T-cell (primary cell): ENCODE measurements around the gene MRPL17. TPM values are rescaled to one million over a fixed set of nuclear protein-coding genes. Genes with fewer than 3 reads are reported as not detected.

Source experiments
- ATAC-seq, 4 experiments: fragments of 200-7000 bp in 3 of 4; fragments of 150-1000 bp in 1 of 4; cut with Tn5 transposase; replicated peaks in 1 of 4; 1 replicate in 3 of 4; 2 replicates in 1 of 4; pipeline ENCODE4 v1.10.0; 2021; ENCODE audit warnings: moderate library complexity in 3 of 4, mild to moderate bottlenecking in 2 of 4, moderate number of reproducible peaks in 1 of 4
- CTCF ChIA-PET, 2 donors: fragments of 300-600 bp; sonication (Branson Sonifier 250); formaldehyde crosslinking; loops; one replicate each; lab custom pipeline; 2022; ENCODE audit warnings: antibody characterized with exemption in 2 of 2; lab: Charles Lee
- POLR2A ChIA-PET, 2 donors: fragments of 300-600 bp; sonication (Branson Sonifier 250); formaldehyde crosslinking; loops; one replicate each; lab custom pipeline; 2022; ENCODE audit warnings: antibody characterized with exemption in 2 of 2; lab: Charles Lee
- DNase-seq, 35 experiments: peaks; one replicate each; pipeline versions ENCODE4 v3.0.0 to v3.0.0-alpha.2; 2013 to 2023
- H3K27ac ChIP-seq: one replicate; pipeline ENCODE4 v1.5.1; 2013; ENCODE audit warnings: low read length
- H3K27me3 ChIP-seq, 2 experiments: replicated peaks in 1 of 2; 1 replicate in 1 of 2; 2 replicates in 1 of 2; pipeline versions ENCODE4 v1.6.1 to v1.7.0; 2013; ENCODE audit warnings: low read length in 1 of 2, mixed read lengths in 1 of 2; ENCODE audit not compliant: control insufficient read depth in 2 of 2, insufficient read depth in 2 of 2; ENCODE audit errors: extremely low read depth in 1 of 2
- H3K36me3 ChIP-seq, 2 donors: 1 replicate in 1 of 2; 2 replicates in 1 of 2; pipeline versions ENCODE4 v1.6.1 to v1.7.0; 2013; ENCODE audit warnings: low read length in 1 of 2; ENCODE audit not compliant: control insufficient read depth in 2 of 2, insufficient read depth in 1 of 2; ENCODE audit errors: extremely low read depth in 1 of 2
- H3K4me1 ChIP-seq, 2 experiments: 1 replicate in 1 of 2; 2 replicates in 1 of 2; pipeline versions ENCODE4 v1.6.1 to v1.7.0; 2013; ENCODE audit warnings: low read length in 2 of 2, mixed read lengths in 1 of 2; ENCODE audit not compliant: insufficient read depth in 2 of 2, control insufficient read depth in 1 of 2; ENCODE audit errors: extremely low read depth in 1 of 2
- H3K4me3 ChIP-seq, 2 donors: 1 replicate in 1 of 2; 2 replicates in 1 of 2; pipeline versions ENCODE4 v1.5.1 to v1.7.0; 2013; ENCODE audit warnings: mild to moderate bottlenecking in 2 of 2, low read length in 1 of 2, moderate library complexity in 1 of 2; ENCODE audit not compliant: control insufficient read depth in 1 of 2; ENCODE audit errors: extremely low read depth in 1 of 2
- H3K9me3 ChIP-seq: 2 replicates; pipeline ENCODE4 v1.7.0; 2013
- H3K27ac Mint-ChIP-seq, 2 donors: one replicate each; pipeline ENCODE4 v1.8.0; 2020 to 2021; ENCODE audit warnings: mild to moderate bottlenecking in 2 of 2, mixed read lengths in 2 of 2
- H3K27me3 Mint-ChIP-seq, 2 donors: one replicate each; pipeline ENCODE4 v1.8.0; 2021 to 2022; ENCODE audit warnings: mixed read lengths in 2 of 2
- H3K36me3 Mint-ChIP-seq: one replicate; pipeline ENCODE4 v1.8.0; 2021; ENCODE audit warnings: mixed read lengths
- H3K4me1 Mint-ChIP-seq, 3 donors: one replicate each; pipeline ENCODE4 v1.8.0; 2020 to 2022; ENCODE audit warnings: mixed read lengths in 3 of 3, mild to moderate bottlenecking in 1 of 3
- H3K4me3 Mint-ChIP-seq, 3 donors: one replicate each; pipeline ENCODE4 v1.8.0; 2020 to 2022; ENCODE audit warnings: mild to moderate bottlenecking in 3 of 3, mixed read lengths in 3 of 3, moderate library complexity in 3 of 3
- H3K9me3 Mint-ChIP-seq, 3 donors: one replicate each; pipeline ENCODE4 v1.8.0; 2020 to 2022; ENCODE audit warnings: mixed read lengths in 3 of 3
- WGBS: methylation state at CpG from one replicate; pipeline ENCODE4 v1.1.5; 2013; ENCODE audit warnings: missing lambda C conversion rate; ENCODE audit not compliant: insufficient coverage; 5-methylcytosine and 5-hydroxymethylcytosine counted together
- total RNA-seq, 35 experiments: library from RNA in 6 of 35; stranded (reverse) in 6 of 35; fragments of 120-200 nt in 1 of 35; gene quantifications; one replicate each; pipeline versions ENCODE4 v1.2.1 to v1.2.4 and lab custom pipeline; 2013 to 2026

Gene MRPL17
- total RNA-seq, 5 donors from 2014 or later (not counting 1 experiment from before 2014, with no cell fraction given), result 12.1 to 33.1 (median 30.2) TPM

GRCh38 chr11:6646576-6646917 lies 36.6 kb downstream of the MRPL17 start:
- H3K4me1 Mint-ChIP-seq, result no peaks in the 10 kb centered on the region
- no peaks in the 10 kb centered on the region for H3K36me3 Mint-ChIP-seq
- Histone ChIP-seq H3K9me3 (no peaks in the 10 kb centered on the region), H3K27me3 (peaks cover 0 to 2% of the 10 kb centered on the region in 2 experiments), H3K4me1 (peaks cover 28 to 47% of the 10 kb centered on the region in 2 experiments), H3K27ac (peak overlapping the region; percentile 83), H3K4me3 (peak overlapping the region in 1 of 2 donors; percentile 7), H3K36me3 (no peaks in the 10 kb centered on the region)
- CTCF ChIA-PET, result interaction anchor here (0.6 to 1.2 kb wide), 3 partner anchors 21 to 54 kb away, joined by 3 to 4 read pairs (median 3); no protein-coding TSS in a partner anchor
- no peak overlapping the region for H3K4me3 Mint-ChIP-seq
- H3K27me3 Mint-ChIP-seq, result no peaks in the 10 kb centered on the region
- WGBS, result no CpG with 5 or more reads among the region's 3 CpGs
- no peak overlapping the region for H3K27ac Mint-ChIP-seq
- DNase-seq, result no peak
- no peak for ATAC-seq
- POLR2A ChIA-PET, result interaction anchor here in 1 of 2 donors (0.6 kb wide), 1 partner anchor 108 kb away, joined by 6 read pairs; no protein-coding TSS in a partner anchor
- H3K9me3 Mint-ChIP-seq, result no peaks in the 10 kb centered on the region

- H3K4me3 Mint-ChIP-seq, result no peak overlapping the region
- Histone ChIP-seq H3K27ac (peak overlapping the region; percentile 83), H3K9me3 (no peaks in the 10 kb centered on the region), H3K27me3 (peaks cover 0 to 7% of the 10 kb centered on the region in 2 experiments), H3K4me1 (peaks cover 26 to 47% of the 10 kb centered on the region in 2 experiments), H3K36me3 (no peaks in the 10 kb centered on the region), H3K4me3 (no peak overlapping the region)
- no peak overlapping the region for H3K27ac Mint-ChIP-seq
- ChIA-PET POLR2A (no interaction called here), CTCF (interaction anchor here in 1 of 2 donors (0.6 kb wide), 1 partner anchor 53 kb away, joined by 4 read pairs; no protein-coding TSS in a partner anchor)
- DNase-seq (no peak), ATAC-seq (no peak)
- no peaks in the 10 kb centered on the region for H3K4me1 Mint-ChIP-seq
- no peaks in the 10 kb centered on the region for H3K36me3 Mint-ChIP-seq
- no peaks in the 10 kb centered on the region for H3K9me3 Mint-ChIP-seq
- 84% methylated on average over 11 of the region's 12 CpGs for WGBS
- no peaks in the 10 kb centered on the region for H3K27me3 Mint-ChIP-seq
Measured at GRCh38 chr11:6646071-6646470, 37.1 kb downstream of the MRPL17 start.

DNA sequence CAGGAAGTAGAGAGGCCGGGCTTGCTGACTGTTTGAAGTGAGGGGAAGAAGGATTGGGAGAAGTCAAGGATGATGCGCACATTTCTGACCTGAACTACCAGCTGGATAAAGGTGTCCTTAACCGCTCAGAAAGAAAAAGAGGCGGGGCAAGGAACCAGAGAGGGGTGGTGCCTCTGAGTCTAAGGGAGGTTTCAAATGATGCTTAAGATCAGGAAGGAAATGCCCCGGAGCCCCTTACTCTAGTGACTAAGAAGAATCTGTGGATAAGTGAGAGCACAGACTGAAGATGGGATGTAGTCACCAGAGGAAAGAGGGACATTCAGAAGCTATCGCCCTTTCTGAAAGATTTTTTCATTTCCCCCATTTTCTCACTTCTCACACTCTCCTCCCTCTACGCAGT lies 40.2 kb downstream of the MRPL17 start:
- DNase-seq, result no peak
- no peaks in the 10 kb centered on the region for H3K27me3 Mint-ChIP-seq
- H3K4me3 Mint-ChIP-seq, result no peak overlapping the region
- Histone ChIP-seq H3K4me1 (peaks cover 20 to 43% of the 10 kb centered on the region in 2 experiments), H3K9me3 (no peaks in the 10 kb centered on the region), H3K27ac (no peak overlapping the region), H3K4me3 (no peak overlapping the region), H3K36me3 (peaks cover 2 to 4% of the 10 kb centered on the region in 2 donors), H3K27me3 (peaks cover 0 to 16% of the 10 kb centered on the region in 2 experiments)
- H3K4me1 Mint-ChIP-seq, result peaks cover 0 to 6% (median 0%) of the 10 kb centered on the region in 3 donors
- H3K36me3 Mint-ChIP-seq, result peaks cover 3% of the 10 kb centered on the region
- WGBS, result 64% methylated on average over 6 of the region's 7 CpGs
- POLR2A ChIA-PET, result no interaction called here
- H3K9me3 Mint-ChIP-seq, result no peaks in the 10 kb centered on the region
- CTCF ChIA-PET, result interaction anchor here in 1 of 2 donors (0.7 kb wide), 1 partner anchor 40 kb away, joined by 3 read pairs; the partner anchor contains the start of gene MRPL17
- ATAC-seq, result no peak
- no peak overlapping the region for H3K27ac Mint-ChIP-seq

- H3K36me3 Mint-ChIP-seq, result peaks cover 3% of the 10 kb centered on the region
- H3K27me3 ChIP-seq, result peaks cover 0 to 16% of the 10 kb centered on the region in 2 experiments
- peaks cover 2 to 4% of the 10 kb centered on the region in 2 donors for H3K36me3 ChIP-seq
- peaks cover 9 to 25% of the 10 kb centered on the region in 2 experiments for H3K4me1 ChIP-seq
- H3K27me3 Mint-ChIP-seq, result no peaks in the 10 kb centered on the region
- ChIA-PET POLR2A (no interaction called here), CTCF (no interaction called here)
- peaks cover 0 to 6% (median 0%) of the 10 kb centered on the region in 3 donors for H3K4me1 Mint-ChIP-seq
- H3K4me3 Mint-ChIP-seq, result no peak overlapping the region
- no peaks in the 10 kb centered on the region for H3K9me3 Mint-ChIP-seq
- WGBS, result 91% methylated on average over 25 of the region's 26 CpGs
- no peak overlapping the region for H3K27ac ChIP-seq
- no peak overlapping the region for H3K27ac Mint-ChIP-seq
- H3K4me3 ChIP-seq, result no peak overlapping the region
- DNase-seq (no peak), ATAC-seq (no peak)
- no peaks in the 10 kb centered on the region for H3K9me3 ChIP-seq
Measured at GRCh38 chr11:6640985-6641701, 42.0 kb downstream of the MRPL17 start.

DNA sequence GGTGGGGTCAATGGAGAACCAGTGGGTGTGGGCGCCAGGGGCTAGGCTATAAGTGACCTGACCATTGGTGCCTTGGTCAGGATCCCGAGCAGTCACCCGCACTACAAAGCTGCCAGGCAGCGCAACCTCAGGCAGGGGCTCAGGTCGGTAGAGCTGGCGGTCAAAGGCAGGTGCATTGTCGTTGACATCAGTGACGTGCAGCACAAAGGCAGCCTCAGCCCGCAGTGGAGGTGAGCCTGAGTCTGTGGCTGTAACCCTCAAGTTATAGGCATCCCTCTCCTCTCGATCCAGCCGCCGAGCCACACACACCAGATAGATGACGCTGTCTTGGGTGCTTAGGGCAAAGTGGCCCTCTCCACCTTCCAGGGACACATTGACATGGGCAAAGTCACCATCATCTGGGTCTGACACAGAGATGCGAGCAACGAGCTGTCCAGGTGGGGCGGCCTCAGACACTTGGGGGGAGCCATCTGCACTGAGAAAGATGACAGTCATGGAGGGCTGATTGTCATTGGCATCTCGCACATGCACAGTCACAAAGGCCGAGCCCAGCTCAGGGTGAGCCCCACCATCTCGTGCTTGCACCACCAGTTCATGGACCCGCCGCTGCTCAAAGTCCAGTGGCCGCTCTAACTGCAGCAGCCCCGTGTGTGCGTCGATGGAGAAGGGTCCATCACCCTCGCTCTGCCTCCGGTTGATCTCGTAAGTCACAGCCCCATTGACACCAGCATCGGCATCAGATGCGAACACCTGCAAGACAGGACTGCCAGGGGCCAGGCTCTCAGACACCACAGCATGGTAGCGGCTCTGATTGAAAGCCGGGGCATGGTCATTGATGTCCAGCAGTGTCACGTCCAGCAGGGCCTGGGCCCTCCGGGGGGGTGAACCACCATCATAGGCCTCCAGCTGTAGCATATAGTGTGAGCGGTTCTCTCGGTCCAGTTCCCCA lies 42.8 kb downstream of the MRPL17 start:
- peaks cover 2 to 17% of the 10 kb centered on the region in 2 experiments for H3K4me1 ChIP-seq
- DNase-seq (no peak), ATAC-seq (no peak)
- no peak overlapping the region for H3K4me3 ChIP-seq
- Mint-ChIP-seq H3K4me1 (peaks cover 0 to 6% (median 0%) of the 10 kb centered on the region in 3 donors), H3K27me3 (no peaks in the 10 kb centered on the region), H3K9me3 (no peaks in the 10 kb centered on the region), H3K36me3 (peaks cover 3% of the 10 kb centered on the region), H3K4me3 (no peak overlapping the region), H3K27ac (no peak overlapping the region)
- H3K27ac ChIP-seq, result no peak overlapping the region
- H3K9me3 ChIP-seq, result no peaks in the 10 kb centered on the region
- WGBS, result 97% methylated on average over 30 of the region's 36 CpGs
- H3K36me3 ChIP-seq, result peaks cover 2 to 4% of the 10 kb centered on the region in 2 donors
- peaks cover 0 to 16% of the 10 kb centered on the region in 2 experiments for H3K27me3 ChIP-seq
- ChIA-PET POLR2A (interaction anchor here in 1 of 2 donors (1.0 kb wide), 1 partner anchor 21 kb away, joined by 4 read pairs; the partner anchor contains the start of gene TPP1), CTCF (interaction anchor here in 1 of 2 donors (0.6 kb wide), 1 partner anchor 144 kb away, joined by 3 read pairs; no protein-coding TSS in a partner anchor)

DNA sequence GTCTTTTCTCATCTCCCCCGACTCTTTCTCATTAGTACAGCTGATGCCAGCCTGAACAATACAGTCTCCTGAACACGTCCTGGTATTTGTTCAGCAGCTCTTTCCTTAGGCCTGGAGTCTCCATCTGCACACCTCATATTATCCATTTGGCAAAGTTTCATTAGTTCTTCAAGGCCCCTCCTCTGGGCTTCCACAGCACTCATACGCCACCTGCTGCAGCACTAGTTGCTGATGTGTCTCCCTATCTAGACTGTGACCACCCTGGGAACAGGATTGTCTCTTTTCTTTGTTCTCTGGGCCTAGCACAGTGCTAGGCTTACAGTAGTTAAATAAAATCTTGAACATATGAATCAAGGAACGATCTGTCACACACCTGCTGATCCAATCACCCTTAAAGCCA lies 44.7 kb downstream of the MRPL17 start:
- H3K4me3 ChIP-seq, result no peak overlapping the region
- H3K4me3 Mint-ChIP-seq, result no peak overlapping the region
- no peak overlapping the region for H3K27ac ChIP-seq
- H3K27me3 Mint-ChIP-seq, result no peaks in the 10 kb centered on the region
- peaks cover 2 to 4% of the 10 kb centered on the region in 2 donors for H3K36me3 ChIP-seq
- ChIA-PET CTCF (interaction anchor here (0.7 to 0.9 kb wide), 3 partner anchors 29 to 897 kb away, joined by 3 to 4 read pairs (median 4); no protein-coding TSS in a partner anchor), POLR2A (no interaction called here)
- DNase-seq, result no peak
- H3K4me1 Mint-ChIP-seq, result peaks cover 0 to 6% (median 0%) of the 10 kb centered on the region in 3 donors
- H3K27me3 ChIP-seq, result peaks cover 0 to 16% of the 10 kb centered on the region in 2 experiments
- 100% methylated on average over 2 of the region's 4 CpGs for WGBS
- H3K9me3 Mint-ChIP-seq, result no peaks in the 10 kb centered on the region
- ATAC-seq, result no peak
- H3K36me3 Mint-ChIP-seq, result peaks cover 3% of the 10 kb centered on the region
- H3K27ac Mint-ChIP-seq, result no peak overlapping the region
- no peaks in the 10 kb centered on the region for H3K9me3 ChIP-seq
- H3K4me1 ChIP-seq, result peaks cover 2 to 5% of the 10 kb centered on the region in 2 experiments
